HCT116 (cell line): ENCODE measurements around the gene IRGQ. TPM values are rescaled to one million over a fixed set of nuclear protein-coding genes. Genes with fewer than 3 reads are reported as not detected.

ENCODE experiments used
- ATAC-seq: fragments of 200-7000 bp; cut with Tn5 transposase; 2 replicates; pipeline ENCODE4 v1.9.1; 2020; ENCODE audit warnings: mild to moderate bottlenecking, moderate library complexity
- BruUV-seq: library from RNA; stranded (reverse); fragments of 400-500 nt; replicated peaks from 2 replicates; lab custom pipeline; 2021; lab: Mats Ljungman, UMichigan
- CTCF ChIA-PET: fragments of 300-600 bp; sonication (Branson Sonifier 250); formaldehyde crosslinking; loops from one replicate; lab custom pipeline; 2021; ENCODE audit warnings: antibody characterized with exemption; lab: Charles Lee
- POLR2A ChIA-PET: fragments of 300-600, 350-600 bp; sonication (Branson Sonifier 250); formaldehyde crosslinking; loops from one replicate; lab custom pipeline; 2021; ENCODE audit warnings: antibody characterized with exemption; lab: Charles Lee
- RAD21 ChIA-PET, 2 experiments: fragments of 300-600 bp; sonication (Branson Sonifier 250); formaldehyde crosslinking; loops; one replicate each; lab custom pipeline; 2023; ENCODE audit warnings: low total read pairs in 2 of 2; ENCODE audit not compliant: uncharacterized antibody in 2 of 2, unreplicated experiment in 2 of 2, low non-redundant PET in 1 of 2; lab: Charles Lee
- DNase-seq: peaks from one replicate; pipeline ENCODE4 v3.0.0-alpha.2; 2010; ENCODE audit warnings: low read depth, low spot score
- H2AFZ ChIP-seq: fragments of 200-600 bp; shearing (Covaris generic), sonication (generic); 2 replicates; pipeline ENCODE4 v1.6.1; 2017; ENCODE audit warnings: low read depth, mixed run types, mixed read lengths, antibody characterized with exemption, low read length; ENCODE audit not compliant: poor library complexity, severe bottlenecking
- H3K27ac ChIP-seq: 2 replicates; pipeline ENCODE4 v1.5.1; 2012; ENCODE audit warnings: low read depth, low read length
- H3K27me3 ChIP-seq: fragments of 200-600 bp; sonication (generic); 2 replicates; pipeline ENCODE4 v1.6.1; 2016; ENCODE audit warnings: mixed run types, low read length, mixed read lengths; ENCODE audit not compliant: insufficient read depth
- H3K36me3 ChIP-seq, 2 experiments: fragments of 200-500 bp in 1 of 2; fragments of 200-600 bp in 1 of 2; sonication (Bioruptor generic) in 1 of 2; sonication (generic) in 1 of 2; 2 replicates each; pipeline versions ENCODE4 v1.5.1 to v1.6.1; 2014 to 2016; ENCODE audit warnings: low read length in 2 of 2, inconsistent platforms in 1 of 2, mixed read lengths in 1 of 2, mixed run types in 1 of 2; ENCODE audit not compliant: insufficient read depth in 2 of 2, control insufficient read depth in 1 of 2
- H3K4me1 ChIP-seq, 2 experiments: fragments of 200-600 bp in 1 of 2; sonication (generic) in 1 of 2; 2 replicates each; pipeline versions ENCODE4 v1.5.1 to v1.6.1; 2012 to 2017; ENCODE audit warnings: low read length in 2 of 2, inconsistent platforms in 1 of 2, mild to moderate bottlenecking in 1 of 2, mixed read lengths in 1 of 2, mixed run types in 1 of 2, moderate library complexity in 1 of 2; ENCODE audit not compliant: insufficient read depth in 2 of 2, control insufficient read depth in 1 of 2
- H3K4me2 ChIP-seq: fragments of 200-600 bp; sonication (generic); 2 replicates; pipeline ENCODE4 v1.6.1; 2017; ENCODE audit warnings: mixed run types, low read length, mixed read lengths
- H3K4me3 ChIP-seq, 2 experiments: fragments of 200-600 bp in 1 of 2; sonication (generic) in 1 of 2; replicated peaks in 1 of 2; 2 replicates each; pipeline ENCODE4 v1.5.1; 2011 to 2016; ENCODE audit warnings: low read length in 2 of 2, control low read depth in 1 of 2, low read depth in 1 of 2, mild to moderate bottlenecking in 1 of 2, mixed read lengths in 1 of 2, mixed run types in 1 of 2
- H3K79me2 ChIP-seq: fragments of 200-600 bp; sonication (generic); 2 replicates; pipeline ENCODE4 v1.6.1; 2017; ENCODE audit warnings: mild to moderate bottlenecking, mixed run types, low read length, moderate library complexity, mixed read lengths; ENCODE audit not compliant: insufficient read depth
- H3K9ac ChIP-seq: fragments of 200-600 bp; sonication (generic); 2 replicates; pipeline ENCODE4 v1.6.1; 2016; ENCODE audit warnings: low read length, mixed read lengths
- H3K9me2 ChIP-seq: fragments of 200-600 bp; sonication (generic), shearing (Covaris generic); 2 replicates; pipeline ENCODE4 v1.6.1; 2017; ENCODE audit warnings: mixed run types, mild to moderate bottlenecking, moderate library complexity; ENCODE audit not compliant: insufficient read depth
- H3K9me3 ChIP-seq, 2 experiments: fragments of 200-500 bp in 1 of 2; fragments of 200-600 bp in 1 of 2; sonication (Bioruptor generic) in 1 of 2; sonication (generic) in 1 of 2; 2 replicates each; pipeline ENCODE4 v1.6.1; 2014 to 2017; ENCODE audit warnings: low read length in 2 of 2, mixed read lengths in 2 of 2, inconsistent platforms in 1 of 2, low read depth in 1 of 2, mild to moderate bottlenecking in 1 of 2, mixed run types in 1 of 2, moderate library complexity in 1 of 2; ENCODE audit not compliant: control insufficient read depth in 1 of 2, insufficient read depth in 1 of 2
- H4K20me1 ChIP-seq: fragments of 200-600 bp; sonication (generic), shearing (Covaris generic); 2 replicates; pipeline ENCODE4 v1.6.1; 2017; ENCODE audit warnings: mixed run types, mild to moderate bottlenecking, moderate library complexity; ENCODE audit not compliant: insufficient read depth
- CBX3 ChIP-seq: IDR thresholded peaks from 2 replicates; pipeline ENCODE4 v1.6.1; 2012; ENCODE audit warnings: low read depth
- CEBPB ChIP-seq: IDR thresholded peaks from 2 replicates; pipeline ENCODE4 v1.6.1; 2012; ENCODE audit warnings: low read depth
- CTCF ChIP-seq, 3 experiments: fragments of 200-600 bp in 1 of 3; sonication (generic) in 1 of 3; IDR thresholded peaks in 2 of 3; conservative IDR thresholded peaks in 1 of 3; 2 replicates each; pipeline ENCODE4 v1.5.1; 2012 to 2017; ENCODE audit warnings: low read depth in 2 of 3, low read length in 2 of 3, antibody characterized with exemption in 1 of 3, borderline replicate concordance in 1 of 3, control low read depth in 1 of 3, mild to moderate bottlenecking in 1 of 3, mixed read lengths in 1 of 3, mixed run types in 1 of 3, moderate library complexity in 1 of 3; ENCODE audit not compliant: insufficient read depth in 1 of 3
- EGR1 ChIP-seq: IDR thresholded peaks from 2 replicates; pipeline ENCODE4 v1.6.1; 2012; ENCODE audit warnings: low read depth
- EZH2 ChIP-seq: fragments of 200-600 bp; sonication (generic); IDR thresholded peaks from 2 replicates; pipeline ENCODE4 v1.6.1; 2017; ENCODE audit warnings: antibody characterized with exemption, mixed run types
- EZH2phosphoT487 ChIP-seq: fragments of 200-600 bp; IDR thresholded peaks from 2 replicates; pipeline ENCODE4 v1.6.1; 2018; ENCODE audit warnings: antibody characterized with exemption, borderline replicate concordance
- FOSL1 ChIP-seq: IDR thresholded peaks from 2 replicates; pipeline ENCODE4 v1.6.1; 2012; ENCODE audit warnings: low read depth
- JUND ChIP-seq: IDR thresholded peaks from 2 replicates; pipeline ENCODE4 v1.6.1; 2012
- MAX ChIP-seq: IDR thresholded peaks from 2 replicates; pipeline ENCODE4 v1.6.1; 2012
- POLR2A ChIP-seq: IDR thresholded peaks from 2 replicates; pipeline ENCODE4 v1.7.0; 2011; ENCODE audit warnings: borderline replicate concordance; ENCODE audit not compliant: insufficient read depth, insufficient read length; ENCODE audit errors: extremely low read depth
- POLR2AphosphoS5 ChIP-seq: IDR thresholded peaks from 2 replicates; pipeline ENCODE4 v1.6.1; 2011; ENCODE audit warnings: mild to moderate bottlenecking, low read depth, low read length, moderate library complexity
- RAD21 ChIP-seq: IDR thresholded peaks from 2 replicates; pipeline ENCODE4 v1.6.1; 2012; ENCODE audit warnings: low read depth, mild to moderate bottlenecking
- SP1 ChIP-seq: IDR thresholded peaks from 2 replicates; pipeline ENCODE4 v1.6.1; 2012; ENCODE audit warnings: low read depth
- SRF ChIP-seq: IDR thresholded peaks from 2 replicates; pipeline ENCODE4 v1.6.1; 2012; ENCODE audit warnings: low read depth
- TCF7L2 ChIP-seq: IDR thresholded peaks from 2 replicates; pipeline ENCODE4 v1.7.0; 2011; ENCODE audit warnings: borderline replicate concordance, inconsistent platforms; ENCODE audit not compliant: insufficient read depth, insufficient read length; ENCODE audit errors: extremely low read depth
- YY1 ChIP-seq: IDR thresholded peaks from 2 replicates; pipeline ENCODE4 v1.6.1; 2011; ENCODE audit warnings: low read length, low read depth, moderate library complexity, mild to moderate bottlenecking; ENCODE audit not compliant: insufficient replicate concordance; ENCODE audit errors: extremely low read depth
- ZBTB33 ChIP-seq: IDR thresholded peaks from 2 replicates; pipeline ENCODE4 v1.6.1; 2011; ENCODE audit warnings: mild to moderate bottlenecking, low read length, moderate library complexity; ENCODE audit not compliant: insufficient replicate concordance; ENCODE audit errors: extremely low read depth
- ZFX ChIP-seq: fragments of 450-650 bp; IDR thresholded peaks from 2 replicates; pipeline ENCODE4 v1.6.1; 2017
- ZNF274 ChIP-seq: fragments of 200-500 bp; sonication (Bioruptor generic); IDR thresholded peaks from 2 replicates; pipeline ENCODE4 v1.6.1; 2014; ENCODE audit warnings: mild to moderate bottlenecking, low read depth, low read length, inconsistent platforms
- intact Hi-C: fragments of 100-400 bp; cut with micrococcal nuclease; formaldehyde crosslinking; loops from 2 replicates; pipeline ENCODE4 v1.10.0; 2022
- total RNA-seq: library from RNA; stranded (reverse); gene quantifications from one replicate; pipeline ENCODE4 v1.2.1, GENCODE V29; 2021; ENCODE audit not compliant: unreplicated experiment
- TF ChIP-seq, protein P1 (sequence below): IDR thresholded peaks from 2 replicates; pipeline ENCODE4 v1.6.1; 2012

IRGQ gene
- total RNA-seq, 1 experiment from 2014 or later: 14.6 TPM

GRCh38 chr19:43606569-43607229 lies 10.8 kb upstream of the IRGQ start:
- H3K4me1 ChIP-seq: no peaks in the 10 kb centered on the region
- no peak overlapping the region for H3K9ac ChIP-seq
- TF ChIP-seq TCF7L2 (no peak), FOSL1 (no peak), RAD21 (no peak), SP1 (no peak), ZFX (no peak), MAX (no peak), EZH2 (no peak), POLR2A (no peak), POLR2AphosphoS5 (no peak), CTCF (IDR thresholded peaks at IDR 0.05 in 2 of 3, conservative IDR thresholded peaks at IDR 0.05 in 1 of 3; ENCODE audit: borderline replicate concordance in 1 of 3, insufficient read depth in 1 of 3, low read depth in 2 of 3, low read length in 2 of 3) (no peak), YY1 (no peak), SRF (no peak), EGR1 (no peak), EZH2phosphoT487 (no peak), ZBTB33 (no peak), CBX3 (no peak), ZNF274 (no peak), JUND (no peak), CEBPB (no peak)
- TF ChIP-seq, protein P1, sequence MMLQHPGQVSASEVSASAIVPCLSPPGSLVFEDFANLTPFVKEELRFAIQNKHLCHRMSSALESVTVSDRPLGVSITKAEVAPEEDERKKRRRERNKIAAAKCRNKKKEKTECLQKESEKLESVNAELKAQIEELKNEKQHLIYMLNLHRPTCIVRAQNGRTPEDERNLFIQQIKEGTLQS: no peak
- BruUV-seq: no TSS peak
- H3K27ac ChIP-seq: no peak overlapping the region
- H3K4me2 ChIP-seq: no peak overlapping the region
- H3K9me2 ChIP-seq: no peaks in the 10 kb centered on the region
- peaks cover 3 to 4% of the 10 kb centered on the region in 2 experiments; a peak in 2 of 4 replicates for H3K36me3 ChIP-seq
- ChIA-PET RAD21 (no interaction called here), POLR2A (no interaction called here), CTCF (interaction anchor here (1.2 kb wide), 1 partner anchor 12 kb away, joined by 3 read pairs; no protein-coding TSS in a partner anchor)
- H4K20me1 ChIP-seq: no peaks in the 10 kb centered on the region
- H3K9me3 ChIP-seq: no peaks in the 10 kb centered on the region
- no peak overlapping the region for H2AFZ ChIP-seq
- intact Hi-C loops: no loop called here
- ATAC-seq (no peak), DNase-seq (no peak)
- H3K4me3 ChIP-seq: no peak overlapping the region
- no peaks in the 10 kb centered on the region for H3K27me3 ChIP-seq
- no peaks in the 10 kb centered on the region for H3K79me2 ChIP-seq
